Type B pancreatic cell (in vitro differentiated cells): Measurements from ENCODE around the gene TRPM6. TPM values are rescaled to one million over a fixed set of nuclear protein-coding genes. Genes with fewer than 3 reads are reported as not detected.

Experiments used
- DNase-seq: peaks from one replicate; pipeline ENCODE4 v3.0.0; 2021; ENCODE audit warnings: mixed read lengths; ENCODE audit not compliant: unreplicated experiment; ENCODE audit errors: extremely low spot score
- H3K27ac Mint-ChIP-seq: 2 replicates; pipeline ENCODE4 v1.8.0; 2021; ENCODE audit warnings: mild to moderate bottlenecking, mixed read lengths
- H3K27me3 Mint-ChIP-seq: 2 replicates; pipeline ENCODE4 v1.8.0; 2021; ENCODE audit warnings: mixed read lengths
- H3K36me3 Mint-ChIP-seq: 2 replicates; pipeline ENCODE4 v1.8.0; 2021; ENCODE audit warnings: mixed read lengths
- H3K4me1 Mint-ChIP-seq: one replicate; pipeline ENCODE4 v1.8.0; 2021; ENCODE audit warnings: mixed read lengths; ENCODE audit not compliant: unreplicated experiment
- H3K4me3 Mint-ChIP-seq: 2 replicates; pipeline ENCODE4 v1.8.0; 2021; ENCODE audit warnings: mild to moderate bottlenecking, mixed read lengths
- H3K9me3 Mint-ChIP-seq: 2 replicates; pipeline ENCODE4 v1.8.0; 2021; ENCODE audit warnings: mixed read lengths
- CTCF ChIP-seq: fragments of 200-600 bp; sonication (generic); conservative IDR thresholded peaks from 2 replicates; pipeline ENCODE4 v1.5.0; 2021; ENCODE audit warnings: antibody characterized with exemption, mild to moderate bottlenecking
- total RNA-seq: library from RNA; stranded (reverse); gene quantifications from 2 replicates; pipeline ENCODE4 v1.2.1, GENCODE V29; 2021; ENCODE audit warnings: low replicate concordance

Gene TRPM6
- total RNA-seq, 1 donor from 2014 or later: 1.4 TPM

- no peak for TF ChIP-seq CTCF
- DNase-seq: no peak
- no peaks in the 10 kb centered on the region for H3K36me3 Mint-ChIP-seq
- H3K4me3 Mint-ChIP-seq: no peak overlapping the region
- H3K9me3 Mint-ChIP-seq: no peaks in the 10 kb centered on the region
- H3K27me3 Mint-ChIP-seq: no peaks in the 10 kb centered on the region
- no peak overlapping the region for H3K27ac Mint-ChIP-seq
- no peaks in the 10 kb centered on the region for H3K4me1 Mint-ChIP-seq
These were observed 63.1 kb downstream of the TRPM6 start for GRCh38 chr9:74824654-74825053.

GRCh38 chr9:74821636-74822035 lies 66.1 kb downstream of the TRPM6 start:
- no peak overlapping the region for H3K27ac Mint-ChIP-seq
- TF ChIP-seq CTCF: no peak
- no peaks in the 10 kb centered on the region for H3K4me1 Mint-ChIP-seq
- no peaks in the 10 kb centered on the region for H3K9me3 Mint-ChIP-seq
- no peak overlapping the region for H3K4me3 Mint-ChIP-seq
- DNase-seq: no peak
- no peaks in the 10 kb centered on the region for H3K27me3 Mint-ChIP-seq
- no peaks in the 10 kb centered on the region for H3K36me3 Mint-ChIP-seq

GRCh38 chr9:74817816-74818215 lies 69.9 kb downstream of the TRPM6 start:
- TF ChIP-seq CTCF: no peak
- no peak for DNase-seq
- no peaks in the 10 kb centered on the region for H3K36me3 Mint-ChIP-seq
- no peak overlapping the region for H3K27ac Mint-ChIP-seq
- H3K27me3 Mint-ChIP-seq: no peaks in the 10 kb centered on the region
- no peaks in the 10 kb centered on the region for H3K4me1 Mint-ChIP-seq
- no peaks in the 10 kb centered on the region for H3K9me3 Mint-ChIP-seq
- no peak overlapping the region for H3K4me3 Mint-ChIP-seq

- no peaks in the 10 kb centered on the region for H3K4me1 Mint-ChIP-seq
- no peaks in the 10 kb centered on the region for H3K27me3 Mint-ChIP-seq
- no peak for TF ChIP-seq CTCF
- no peaks in the 10 kb centered on the region for H3K36me3 Mint-ChIP-seq
- H3K9me3 Mint-ChIP-seq: no peaks in the 10 kb centered on the region
- DNase-seq: no peak
- no peak overlapping the region for H3K4me3 Mint-ChIP-seq
- H3K27ac Mint-ChIP-seq: no peak overlapping the region
These were observed 70.4 kb downstream of the TRPM6 start for GRCh38 chr9:74817281-74817810.

GRCh38 chr9:74810200-74810599 lies 77.5 kb downstream of the TRPM6 start:
- H3K9me3 Mint-ChIP-seq: no peaks in the 10 kb centered on the region
- no peaks in the 10 kb centered on the region for H3K36me3 Mint-ChIP-seq
- no peaks in the 10 kb centered on the region for H3K4me1 Mint-ChIP-seq
- no peak overlapping the region for H3K27ac Mint-ChIP-seq
- TF ChIP-seq CTCF: no peak
- no peak overlapping the region for H3K4me3 Mint-ChIP-seq
- no peak for DNase-seq
- H3K27me3 Mint-ChIP-seq: no peaks in the 10 kb centered on the region

GRCh38 chr9:74804018-74804385 lies 83.7 kb downstream of the TRPM6 start:
- no peak for TF ChIP-seq CTCF
- Mint-ChIP-seq H3K27me3 (no peaks in the 10 kb centered on the region), H3K4me3 (no peak overlapping the region), H3K27ac (peak overlapping the region; percentile 25), H3K36me3 (no peaks in the 10 kb centered on the region), H3K9me3 (no peaks in the 10 kb centered on the region), H3K4me1 (no peaks in the 10 kb centered on the region)
- no peak for DNase-seq
